Measurements from ENCODE around the gene MFAP4. TPM values are rescaled to one million over a fixed set of nuclear protein-coding genes. Genes with fewer than 3 reads are reported as not detected.

The MFAP4 gene
- total RNA-seq, 1 donor from 2014 or later = 0.26 TPM

DNA sequence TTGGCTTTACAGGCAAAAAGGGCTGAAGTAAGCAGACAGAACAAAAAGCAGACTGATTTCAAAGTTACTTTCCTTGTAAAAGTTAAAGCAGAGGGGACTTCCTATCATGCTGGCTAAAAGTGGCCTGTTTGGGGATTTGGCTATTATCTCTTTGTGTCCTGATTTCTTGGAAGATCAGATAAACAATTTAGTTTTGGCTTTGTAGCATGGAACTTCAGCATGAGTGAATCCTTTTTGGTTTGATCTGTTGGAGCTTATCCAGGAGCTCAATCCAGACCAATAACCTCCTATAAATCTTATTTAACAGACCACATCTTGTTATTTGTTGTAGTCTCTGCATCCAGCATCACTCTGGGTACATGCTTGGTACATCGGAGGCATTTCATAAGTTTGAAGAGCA, 15.2 kb upstream of the MFAP4 start:
- no peak for FAIRE-seq
- DNase-seq (ENCODE audit: low read depth) = no peak
- Histone ChIP-seq H3K27me3 (ENCODE audit: control insufficient read depth, insufficient read depth, low read length) (no peaks in the 10 kb centered on the region), H3K4me3 (ENCODE audit: low read depth, low read length) (no peak overlapping the region), H3K36me3 (ENCODE audit: control insufficient read depth, insufficient read depth, low read length) (no peaks in the 10 kb centered on the region)
- TF ChIP-seq, protein P1, sequence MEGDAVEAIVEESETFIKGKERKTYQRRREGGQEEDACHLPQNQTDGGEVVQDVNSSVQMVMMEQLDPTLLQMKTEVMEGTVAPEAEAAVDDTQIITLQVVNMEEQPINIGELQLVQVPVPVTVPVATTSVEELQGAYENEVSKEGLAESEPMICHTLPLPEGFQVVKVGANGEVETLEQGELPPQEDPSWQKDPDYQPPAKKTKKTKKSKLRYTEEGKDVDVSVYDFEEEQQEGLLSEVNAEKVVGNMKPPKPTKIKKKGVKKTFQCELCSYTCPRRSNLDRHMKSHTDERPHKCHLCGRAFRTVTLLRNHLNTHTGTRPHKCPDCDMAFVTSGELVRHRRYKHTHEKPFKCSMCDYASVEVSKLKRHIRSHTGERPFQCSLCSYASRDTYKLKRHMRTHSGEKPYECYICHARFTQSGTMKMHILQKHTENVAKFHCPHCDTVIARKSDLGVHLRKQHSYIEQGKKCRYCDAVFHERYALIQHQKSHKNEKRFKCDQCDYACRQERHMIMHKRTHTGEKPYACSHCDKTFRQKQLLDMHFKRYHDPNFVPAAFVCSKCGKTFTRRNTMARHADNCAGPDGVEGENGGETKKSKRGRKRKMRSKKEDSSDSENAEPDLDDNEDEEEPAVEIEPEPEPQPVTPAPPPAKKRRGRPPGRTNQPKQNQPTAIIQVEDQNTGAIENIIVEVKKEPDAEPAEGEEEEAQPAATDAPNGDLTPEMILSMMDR (IDR thresholded peaks at IDR 0.05; ENCODE audit: insufficient read depth, low read length, severe bottlenecking) = no peak

DNA sequence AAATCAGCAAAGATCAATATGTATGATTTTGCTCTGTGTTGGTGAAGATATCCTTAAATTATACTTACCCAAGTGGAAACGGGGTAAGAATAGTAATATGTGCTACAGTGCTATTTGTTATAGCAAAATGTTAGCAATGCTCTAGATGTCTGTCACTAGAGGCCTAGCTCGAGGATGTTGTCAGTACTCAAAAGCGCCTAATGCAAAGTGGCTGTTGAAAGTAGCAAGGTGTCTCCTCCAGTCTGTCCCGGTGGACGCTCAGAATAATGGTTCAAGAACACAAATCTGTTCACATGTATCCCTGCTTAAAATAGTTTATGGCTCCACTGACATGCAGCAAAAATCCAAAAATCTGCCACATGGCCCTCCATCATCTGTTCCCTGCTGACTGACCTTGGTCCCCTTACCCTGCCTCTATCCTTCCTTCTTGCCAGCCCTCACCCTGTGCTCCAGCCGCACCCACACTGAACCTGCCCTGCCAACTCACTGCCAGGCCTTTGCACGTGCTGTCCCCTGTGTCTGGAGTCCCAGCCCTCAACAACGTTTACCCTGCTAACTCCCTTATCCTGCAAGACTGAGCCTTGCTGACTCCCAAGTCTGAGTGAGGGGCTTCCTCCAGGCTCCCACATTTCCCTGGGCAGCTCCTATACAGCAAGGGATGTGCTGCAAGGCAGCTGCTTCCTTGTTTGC, 14.5 kb upstream of the MFAP4 start:
- FAIRE-seq (no peak), DNase-seq (ENCODE audit: low read depth) (no peak)
- no peaks in the 10 kb centered on the region for H3K27me3 ChIP-seq (ENCODE audit: control insufficient read depth, insufficient read depth, low read length)
- no peak overlapping the region for H3K4me3 ChIP-seq (ENCODE audit: low read depth, low read length)
- TF ChIP-seq, protein P1 (IDR thresholded peaks at IDR 0.05; ENCODE audit: insufficient read depth, low read length, severe bottlenecking) = no peak
- no peaks in the 10 kb centered on the region for H3K36me3 ChIP-seq (ENCODE audit: control insufficient read depth, insufficient read depth, low read length)

GRCh38 chr17:19399750-19400450, 12.9 kb upstream of the MFAP4 start:
- FAIRE-seq = peak; percentile 70
- no peaks in the 10 kb centered on the region for H3K36me3 ChIP-seq (ENCODE audit: control insufficient read depth, insufficient read depth, low read length)
- no peak for DNase-seq (ENCODE audit: low read depth)
- TF ChIP-seq, protein P1 (IDR thresholded peaks at IDR 0.05; ENCODE audit: insufficient read depth, low read length, severe bottlenecking) = no peak
- H3K4me3 ChIP-seq (ENCODE audit: low read depth, low read length) = no peak overlapping the region
- H3K27me3 ChIP-seq (ENCODE audit: control insufficient read depth, insufficient read depth, low read length) = no peaks in the 10 kb centered on the region

DNA sequence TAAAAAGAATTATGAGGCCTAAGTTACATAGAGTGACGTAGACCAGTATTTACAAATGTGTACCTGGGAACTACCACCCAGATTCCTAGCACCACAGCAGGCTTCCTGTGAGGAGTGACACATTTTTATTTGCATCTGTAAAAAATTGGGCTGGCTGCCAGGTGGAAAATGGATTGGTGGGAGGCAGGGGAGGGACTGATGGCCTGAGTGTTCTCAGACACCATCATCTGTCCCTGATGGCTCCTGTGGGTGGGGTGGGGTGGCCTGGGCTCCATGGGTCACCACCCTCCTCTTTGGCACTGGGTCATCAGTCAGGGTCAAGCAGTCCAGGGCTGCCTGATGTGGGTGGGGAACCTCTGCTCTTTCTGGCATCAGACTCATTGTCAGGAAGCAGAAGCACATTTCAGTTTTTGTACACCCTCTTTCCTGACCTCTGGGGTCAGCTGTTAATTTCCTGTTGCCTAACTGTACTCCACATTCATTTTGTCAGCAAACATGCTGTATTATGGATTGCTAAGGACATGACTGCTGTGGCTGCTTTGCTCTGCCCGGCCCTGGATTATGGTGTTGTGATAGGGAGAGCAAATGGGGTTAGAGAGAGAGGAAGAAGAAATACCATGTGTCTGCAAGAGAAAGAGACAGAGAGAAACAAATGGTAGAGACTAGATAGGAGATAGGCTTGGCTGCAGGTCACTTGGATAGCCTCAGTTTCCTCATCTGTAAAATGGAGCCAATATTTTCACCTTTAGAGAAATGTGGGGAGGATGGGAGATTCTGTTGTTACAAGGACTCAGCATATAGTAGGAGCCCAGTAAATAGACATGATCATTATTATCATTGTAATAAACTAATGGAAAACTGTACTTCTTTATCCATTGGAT, 11.6 kb upstream of the MFAP4 start:
- no peak overlapping the region for H3K4me3 ChIP-seq (ENCODE audit: low read depth, low read length)
- DNase-seq (ENCODE audit: low read depth) (peak; percentile 86), FAIRE-seq (peak; percentile 50)
- no peaks in the 10 kb centered on the region for H3K27me3 ChIP-seq (ENCODE audit: control insufficient read depth, insufficient read depth, low read length)
- TF ChIP-seq, protein P1 (IDR thresholded peaks at IDR 0.05; ENCODE audit: insufficient read depth, low read length, severe bottlenecking) = no peak
- no peaks in the 10 kb centered on the region for H3K36me3 ChIP-seq (ENCODE audit: control insufficient read depth, insufficient read depth, low read length)

- Histone ChIP-seq H3K36me3 (ENCODE audit: control insufficient read depth, insufficient read depth, low read length) (no peaks in the 10 kb centered on the region), H3K27me3 (ENCODE audit: control insufficient read depth, insufficient read depth, low read length) (no peaks in the 10 kb centered on the region), H3K4me3 (ENCODE audit: low read depth, low read length) (no peak overlapping the region)
- TF ChIP-seq, protein P1 (IDR thresholded peaks at IDR 0.05; ENCODE audit: insufficient read depth, low read length, severe bottlenecking) = peak; percentile 41
- FAIRE-seq = peak; percentile 62
- DNase-seq (ENCODE audit: low read depth) = peak; percentile 64
Observed at GRCh38 chr17:19397556-19398041, 10.6 kb upstream of the MFAP4 start.
